ENCODE data around the gene MZB1. TPM values are rescaled to one million over a fixed set of nuclear protein-coding genes. Genes with fewer than 3 reads are reported as not detected.

MZB1 gene
- total and polyA plus RNA-seq, 2 of the 13 experiments (the other 11 are each of a cell fraction or from before 2014, with no cell fraction given) = 0.31 to 0.40 TPM

GRCh38 chr5:139341689-139342422 lies 47.9 kb downstream of the MZB1 start, which contains the start of gene PAIP2 (continued):
- no peak for TF ChIP-seq ISX (CRISPR knock-in tag; conservative IDR thresholded peaks at IDR 0.05)
- no peak for TF ChIP-seq SYNCRIP (IDR thresholded peaks at IDR 0.05; ENCODE audit: insufficient read depth, low read depth, low read length)
- TF ChIP-seq EP300 (IDR thresholded peaks at IDR 0.05; ENCODE audit: low read depth in 2 of 2, low read length in 2 of 2) = peak; percentile 39 to 49; a peak in 2 of 4 replicates
- no peak; the same call in 1 of the 2 replicates for TF ChIP-seq EP300 (CRISPR knock-in tag; IDR thresholded peaks at IDR 0.05; ENCODE audit: borderline replicate concordance)
- peak; percentile 62; the same call in 1 of the 2 replicates for TF ChIP-seq NRL (CRISPR knock-in tag; IDR thresholded peaks at IDR 0.05; ENCODE audit: borderline replicate concordance)
- no peak for TF ChIP-seq NONO (IDR thresholded peaks at IDR 0.05)
- TF ChIP-seq NONO (CRISPR knock-in tag; conservative IDR thresholded peaks at IDR 0.05) = peak; percentile 90
- no peak for TF ChIP-seq ZNF20 (CRISPR knock-in tag; IDR thresholded peaks at IDR 0.05)
- TF ChIP-seq ZBTB40 (IDR thresholded peaks at IDR 0.05) = peak; percentile 61
- TF ChIP-seq ZBTB40 (CRISPR knock-in tag; IDR thresholded peaks at IDR 0.05) = no peak; the same call in 1 of the 2 replicates
- TF ChIP-seq RBM39 (IDR thresholded peaks at IDR 0.05; ENCODE audit: low read depth, low read length, poor library complexity, severe bottlenecking) = peak; percentile 64
- TF ChIP-seq CBX2 (IDR thresholded peaks at IDR 0.05; ENCODE audit: low read depth, low read length) = no peak
- peak; percentile 32; the same call in 1 of the 2 replicates for TF ChIP-seq CBX2 (CRISPR knock-in tag; IDR thresholded peaks at IDR 0.05; ENCODE audit: low read depth)
- TF ChIP-seq TBL1XR1 (IDR thresholded peaks at IDR 0.05; ENCODE audit: borderline replicate concordance, low read length, partially characterized antibody) = peak; percentile 57
- 0 out of 2 replicates have a peak, but pooled peaks have one; percentile 48 for TF ChIP-seq HOXA5 (CRISPR knock-in tag; IDR thresholded peaks at IDR 0.05)
- TF ChIP-seq ZSCAN5A (CRISPR knock-in tag; IDR thresholded peaks at IDR 0.05; ENCODE audit: borderline replicate concordance) = 0 out of 2 replicates have a peak, but pooled peaks have one; percentile 79
- peak; percentile 69 for TF ChIP-seq HBP1 (CRISPR knock-in tag; IDR thresholded peaks at IDR 0.05; ENCODE audit: low read depth)
- peak; percentile 77; the same call in 1 of the 2 replicates for TF ChIP-seq BHLHE40 (IDR thresholded peaks at IDR 0.05; ENCODE audit: low read length)
